A673 (cell line): ENCODE measurements around the gene PROSER2. TPM values are rescaled to one million over a fixed set of nuclear protein-coding genes. Genes with fewer than 3 reads are reported as not detected.

ENCODE experiments used
- BruUV-seq: library from RNA; stranded (reverse); fragments of 400-500 nt; replicated peaks from 2 replicates; lab custom pipeline; 2021; lab: Mats Ljungman, UMichigan
- CTCF ChIA-PET: fragments of 300-600 bp; sonication (Branson Sonifier 250); formaldehyde crosslinking; loops from one replicate; lab custom pipeline; 2022; ENCODE audit warnings: antibody characterized with exemption; lab: Charles Lee
- POLR2A ChIA-PET: fragments of 300-600 bp; sonication (Branson Sonifier 250); formaldehyde crosslinking; loops from one replicate; lab custom pipeline; 2022; ENCODE audit warnings: antibody characterized with exemption; ENCODE audit not compliant: low non-redundant PET; lab: Charles Lee
- DNase-seq: peaks from one replicate; pipeline ENCODE4 v3.0.0-alpha.2; 2015; ENCODE audit warnings: low spot score
- H3K27ac ChIP-seq: fragments of 200-600 bp; sonication (generic); 2 replicates; pipeline ENCODE4 v1.5.1; 2016; ENCODE audit warnings: mixed run types, low read depth, mild to moderate bottlenecking, mixed read lengths, antibody characterized with exemption, low read length; ENCODE audit not compliant: poor library complexity, severe bottlenecking
- H3K27me3 ChIP-seq: fragments of 200-600 bp; sonication (generic); replicated peaks from 2 replicates; pipeline ENCODE4 v1.6.1; 2017; ENCODE audit warnings: mixed run types, low read depth, mild to moderate bottlenecking, mixed read lengths, antibody characterized with exemption, low read length; ENCODE audit not compliant: insufficient read depth, poor library complexity
- H3K36me3 ChIP-seq: fragments of 200-600 bp; sonication (generic); 2 replicates; pipeline ENCODE4 v1.6.1; 2016; ENCODE audit warnings: mixed run types, mild to moderate bottlenecking, mixed read lengths, antibody characterized with exemption, low read length; ENCODE audit not compliant: insufficient read depth, poor library complexity, severe bottlenecking
- H3K4me1 ChIP-seq: fragments of 200-600 bp; sonication (generic); 2 replicates; pipeline ENCODE4 v1.6.1; 2017; ENCODE audit warnings: mixed run types, mild to moderate bottlenecking, mixed read lengths, antibody characterized with exemption, low read length; ENCODE audit not compliant: insufficient read depth, poor library complexity, severe bottlenecking
- H3K4me3 ChIP-seq: fragments of 200-600 bp; sonication (generic); 2 replicates; pipeline ENCODE4 v1.5.1; 2016; ENCODE audit warnings: low read depth, mixed run types, mild to moderate bottlenecking, mixed read lengths, low read length; ENCODE audit not compliant: poor library complexity, severe bottlenecking
- H3K9me3 ChIP-seq: fragments of 200-600 bp; sonication (generic); 2 replicates; pipeline ENCODE4 v1.6.1; 2016; ENCODE audit warnings: mixed run types, low read depth, mild to moderate bottlenecking, mixed read lengths, antibody characterized with exemption, low read length; ENCODE audit not compliant: poor library complexity, severe bottlenecking
- EZH2 ChIP-seq: fragments of 200-600 bp; sonication (generic); IDR thresholded peaks from 2 replicates; pipeline ENCODE4 v1.6.1; 2017; ENCODE audit warnings: borderline replicate concordance, low read depth, mild to moderate bottlenecking, mixed read lengths, antibody characterized with exemption, low read length; ENCODE audit not compliant: poor library complexity, severe bottlenecking
- intact Hi-C: fragments of 100-400 bp; cut with micrococcal nuclease; formaldehyde crosslinking; loops from one replicate; pipeline ENCODE4 v1.10.0; 2022; ENCODE audit not compliant: unreplicated experiment
- total RNA-seq: library from RNA; stranded (reverse); gene quantifications from 2 replicates; pipeline ENCODE4 v1.2.3, GENCODE V29; 2021
- TF ChIP-seq, protein P1 (sequence below): fragments of 300-800, 200-600 bp; sonication (generic); conservative IDR thresholded peaks from 2 replicates; pipeline ENCODE4 v1.5.1; 2017; ENCODE audit warnings: low read depth, mild to moderate bottlenecking, antibody characterized with exemption, low read length, moderate library complexity, mixed read lengths

Gene PROSER2
- total RNA-seq, 1 experiment from 2014 or later: 40.4 TPM

GRCh38 chr10:11828682-11829284 is 5.6 kb downstream of the PROSER2 start:
- CTCF ChIA-PET: no interaction called here
- no peaks in the 10 kb centered on the region for H3K27me3 ChIP-seq
- no peak for DNase-seq
- no peaks in the 10 kb centered on the region for H3K36me3 ChIP-seq
- no peak overlapping the region for H3K27ac ChIP-seq
- POLR2A ChIA-PET: no interaction called here
- no peak overlapping the region for H3K4me3 ChIP-seq
- H3K4me1 ChIP-seq: peaks cover 54% of the 10 kb centered on the region
- TF ChIP-seq, protein P1, sequence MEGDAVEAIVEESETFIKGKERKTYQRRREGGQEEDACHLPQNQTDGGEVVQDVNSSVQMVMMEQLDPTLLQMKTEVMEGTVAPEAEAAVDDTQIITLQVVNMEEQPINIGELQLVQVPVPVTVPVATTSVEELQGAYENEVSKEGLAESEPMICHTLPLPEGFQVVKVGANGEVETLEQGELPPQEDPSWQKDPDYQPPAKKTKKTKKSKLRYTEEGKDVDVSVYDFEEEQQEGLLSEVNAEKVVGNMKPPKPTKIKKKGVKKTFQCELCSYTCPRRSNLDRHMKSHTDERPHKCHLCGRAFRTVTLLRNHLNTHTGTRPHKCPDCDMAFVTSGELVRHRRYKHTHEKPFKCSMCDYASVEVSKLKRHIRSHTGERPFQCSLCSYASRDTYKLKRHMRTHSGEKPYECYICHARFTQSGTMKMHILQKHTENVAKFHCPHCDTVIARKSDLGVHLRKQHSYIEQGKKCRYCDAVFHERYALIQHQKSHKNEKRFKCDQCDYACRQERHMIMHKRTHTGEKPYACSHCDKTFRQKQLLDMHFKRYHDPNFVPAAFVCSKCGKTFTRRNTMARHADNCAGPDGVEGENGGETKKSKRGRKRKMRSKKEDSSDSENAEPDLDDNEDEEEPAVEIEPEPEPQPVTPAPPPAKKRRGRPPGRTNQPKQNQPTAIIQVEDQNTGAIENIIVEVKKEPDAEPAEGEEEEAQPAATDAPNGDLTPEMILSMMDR: no peak
- TF ChIP-seq EZH2: no peak
- no peaks in the 10 kb centered on the region for H3K9me3 ChIP-seq
- intact Hi-C loops: no loop called here
- BruUV-seq: no TSS peak

DNA sequence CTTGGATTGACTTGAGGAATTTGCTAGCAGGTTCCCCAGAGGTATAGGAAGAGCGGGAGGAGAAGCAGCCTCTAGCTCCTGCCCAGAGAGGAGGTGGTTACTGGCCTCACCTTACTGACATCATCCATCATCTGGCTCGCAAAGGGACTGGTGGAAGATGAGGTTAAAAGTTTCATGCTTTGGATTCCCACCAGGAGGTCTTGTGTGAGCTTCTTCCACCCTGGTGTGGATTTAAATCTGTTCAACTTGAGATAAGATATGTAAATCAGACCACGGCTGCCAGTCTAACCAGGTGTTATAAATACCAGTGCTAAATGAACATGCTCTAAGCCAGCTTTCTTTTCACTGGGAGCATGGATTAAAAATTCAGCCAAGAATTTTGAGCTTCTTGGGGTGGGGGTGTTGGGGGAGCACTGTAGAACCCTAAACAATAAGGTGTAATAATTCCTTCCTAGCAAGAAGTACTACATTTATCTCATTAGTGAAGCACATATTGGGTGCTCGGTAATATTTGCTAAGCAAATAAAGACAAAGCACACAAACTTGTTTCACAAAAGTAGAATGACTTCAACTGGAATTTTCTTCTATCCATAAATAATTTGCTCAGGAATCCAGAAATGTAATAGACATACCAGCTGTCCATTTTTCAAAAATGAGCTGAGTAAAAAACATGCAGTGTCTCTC is 7.8 kb downstream of the PROSER2 start:
- H3K4me1 ChIP-seq: peaks cover 45% of the 10 kb centered on the region
- no peaks in the 10 kb centered on the region for H3K36me3 ChIP-seq
- intact Hi-C loops: no loop called here
- ChIA-PET POLR2A (no interaction called here), CTCF (no interaction called here)
- H3K4me3 ChIP-seq: no peak overlapping the region
- TF ChIP-seq, protein P1: no peak
- no peak for TF ChIP-seq EZH2
- no peak for DNase-seq
- BruUV-seq: no TSS peak
- H3K9me3 ChIP-seq: no peaks in the 10 kb centered on the region
- H3K27me3 ChIP-seq: no peaks in the 10 kb centered on the region
- no peak overlapping the region for H3K27ac ChIP-seq

- TF ChIP-seq, protein P1: no peak
- no peak for TF ChIP-seq EZH2
- Histone ChIP-seq H3K27ac (no peak overlapping the region), H3K27me3 (no peaks in the 10 kb centered on the region), H3K9me3 (no peaks in the 10 kb centered on the region), H3K4me1 (peaks cover 42% of the 10 kb centered on the region), H3K4me3 (no peak overlapping the region), H3K36me3 (no peaks in the 10 kb centered on the region)
- DNase-seq: no peak
- no TSS peak for BruUV-seq
- CTCF ChIA-PET: no interaction called here
- intact Hi-C loops: no loop called here
- POLR2A ChIA-PET: no interaction called here
Measured at GRCh38 chr10:11831520-11831951, 8.4 kb downstream of the PROSER2 start.
